RPMI8226 (cell line): ENCODE results near the gene RPTOR.
"Not testable (repeated sequence)": the region's sequence is repeated elsewhere in the genome, so short reads cannot be mapped to it uniquely, and the experiment has no call there.

Experiments used
- DNase-seq: peaks from one replicate; pipeline ENCODE4 v3.0.0-alpha.2; 2015

RPTOR gene

DNA sequence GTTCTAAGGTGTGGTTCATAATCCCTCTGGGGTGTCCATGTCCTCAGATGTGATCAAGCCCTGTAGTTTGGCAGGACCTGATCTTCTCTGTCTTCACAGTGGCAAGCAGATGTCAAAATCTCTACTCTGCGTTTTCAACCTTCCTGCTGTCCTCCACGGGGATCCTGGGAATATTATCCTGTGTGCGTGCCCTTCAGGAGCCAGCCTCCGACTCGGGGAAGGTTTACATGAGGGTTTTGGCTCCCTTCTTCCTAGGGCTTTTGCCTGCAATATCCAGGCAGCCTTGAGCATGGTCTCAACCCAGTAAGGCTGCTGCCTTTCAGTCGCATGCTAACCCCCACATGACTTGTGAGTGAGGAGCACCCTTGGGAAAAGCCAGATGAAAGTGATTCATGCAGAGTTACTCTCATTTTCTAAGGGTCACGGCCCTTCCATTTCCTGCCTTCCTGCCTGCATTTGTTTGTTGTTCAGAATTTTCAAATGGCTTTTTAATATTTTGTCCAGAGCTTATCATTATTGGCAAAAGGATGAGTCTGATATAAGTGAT is 244.8 kb downstream of the RPTOR start:
- DNase-seq, result no peak

- DNase-seq, result no peak
Observed at GRCh38 chr17:80790021-80790765, 245.6 kb downstream of the RPTOR start.

DNA sequence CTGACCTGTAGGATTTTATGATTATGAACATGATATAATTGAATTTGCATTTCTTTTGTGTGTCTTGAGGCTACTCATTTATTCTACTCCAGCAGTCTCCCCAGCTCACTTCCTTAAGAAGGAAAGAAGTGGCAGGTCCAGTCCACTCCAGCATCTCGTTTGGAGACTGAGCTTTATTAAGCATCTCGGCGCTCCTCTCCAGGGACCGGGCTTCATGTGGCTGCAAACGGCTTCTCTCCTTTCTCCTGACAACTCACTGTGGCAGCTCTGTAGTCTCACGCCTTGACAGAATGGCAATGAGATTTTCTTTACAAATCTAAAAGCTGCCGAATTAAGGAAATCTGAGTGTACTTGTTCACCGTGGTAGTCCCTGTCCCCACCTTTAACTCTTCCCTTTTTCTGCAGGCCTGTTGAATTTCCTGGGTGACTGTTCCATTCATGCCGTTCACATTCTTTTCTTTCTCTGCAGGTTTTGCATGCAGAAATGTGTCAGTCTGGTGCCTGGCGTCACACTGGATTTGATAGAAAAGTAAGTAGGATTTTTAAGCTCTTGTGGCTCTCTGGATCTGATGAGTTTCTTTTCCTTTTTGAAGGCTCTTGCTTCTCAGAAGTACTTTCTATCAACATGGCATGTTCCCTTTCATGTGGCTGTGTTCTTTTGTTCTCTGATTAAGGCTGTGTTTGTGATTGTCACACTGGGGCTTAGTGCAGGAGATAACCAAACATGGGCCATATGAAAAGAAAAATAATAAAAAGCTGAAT is 246.5 kb downstream of the RPTOR start:
- no peak for DNase-seq

- DNase-seq, result no peak
Observed at GRCh38 chr17:80791758-80792284, 247.2 kb downstream of the RPTOR start.

GRCh38 chr17:80792373-80792781 is 247.7 kb downstream of the RPTOR start:
- DNase-seq, result no peak

GRCh38 chr17:80793421-80793820 is 248.8 kb downstream of the RPTOR start:
- no peak for DNase-seq

- DNase-seq, result no peak
Observed at GRCh38 chr17:80793851-80794267, 249.2 kb downstream of the RPTOR start.

GRCh38 chr17:80794281-80795089 is 249.8 kb downstream of the RPTOR start:
- DNase-seq, result no peak

- no peak for DNase-seq
Observed at GRCh38 chr17:80795090-80795580, 250.5 kb downstream of the RPTOR start.

- no peak for DNase-seq
Observed at GRCh38 chr17:80795754-80796153, 251.1 kb downstream of the RPTOR start.

DNA sequence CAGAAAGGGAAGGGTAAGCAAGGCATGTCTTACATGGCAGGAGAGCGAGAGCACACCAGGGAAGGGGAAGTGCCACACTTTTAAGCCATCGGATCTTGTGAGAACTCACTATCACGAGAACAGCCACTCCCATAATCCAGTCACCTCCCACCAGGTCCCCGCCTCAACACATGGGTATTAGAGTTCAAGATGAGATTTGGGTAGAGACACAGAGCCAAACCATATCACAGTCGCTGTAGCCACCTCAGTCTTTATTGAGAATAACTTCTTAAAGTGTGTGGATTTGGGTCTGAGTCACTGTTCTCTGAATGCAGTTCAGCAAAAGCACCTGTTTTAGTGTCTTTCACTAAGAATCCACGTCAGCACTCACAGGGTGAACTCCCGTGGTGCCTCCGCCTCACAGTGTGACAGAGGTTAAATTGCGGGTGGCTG is 251.8 kb downstream of the RPTOR start:
- DNase-seq, result no peak

DNA sequence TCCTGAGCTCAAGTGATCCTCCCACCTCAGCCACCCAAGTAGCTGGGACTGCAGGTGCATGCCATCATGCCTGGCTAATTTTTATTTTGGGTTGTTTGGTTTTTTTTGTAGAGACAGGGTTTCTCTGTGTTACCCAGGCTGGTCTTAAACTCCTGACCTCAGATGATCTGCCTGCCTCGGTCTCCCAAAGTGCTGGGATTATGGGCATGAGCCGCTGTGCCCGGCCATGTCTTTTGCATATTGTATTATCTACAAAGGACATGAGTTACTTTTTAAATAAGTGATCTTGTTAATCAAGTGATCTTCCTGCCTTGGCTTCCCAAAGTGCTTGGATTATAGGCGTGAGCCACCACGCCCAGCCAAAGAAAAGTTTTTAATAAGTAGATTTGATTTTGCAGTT is 252.6 kb downstream of the RPTOR start:
- DNase-seq, result not testable (repeated sequence)

GRCh38 chr17:80797741-80798594 is 253.3 kb downstream of the RPTOR start:
- no peak for DNase-seq

DNA sequence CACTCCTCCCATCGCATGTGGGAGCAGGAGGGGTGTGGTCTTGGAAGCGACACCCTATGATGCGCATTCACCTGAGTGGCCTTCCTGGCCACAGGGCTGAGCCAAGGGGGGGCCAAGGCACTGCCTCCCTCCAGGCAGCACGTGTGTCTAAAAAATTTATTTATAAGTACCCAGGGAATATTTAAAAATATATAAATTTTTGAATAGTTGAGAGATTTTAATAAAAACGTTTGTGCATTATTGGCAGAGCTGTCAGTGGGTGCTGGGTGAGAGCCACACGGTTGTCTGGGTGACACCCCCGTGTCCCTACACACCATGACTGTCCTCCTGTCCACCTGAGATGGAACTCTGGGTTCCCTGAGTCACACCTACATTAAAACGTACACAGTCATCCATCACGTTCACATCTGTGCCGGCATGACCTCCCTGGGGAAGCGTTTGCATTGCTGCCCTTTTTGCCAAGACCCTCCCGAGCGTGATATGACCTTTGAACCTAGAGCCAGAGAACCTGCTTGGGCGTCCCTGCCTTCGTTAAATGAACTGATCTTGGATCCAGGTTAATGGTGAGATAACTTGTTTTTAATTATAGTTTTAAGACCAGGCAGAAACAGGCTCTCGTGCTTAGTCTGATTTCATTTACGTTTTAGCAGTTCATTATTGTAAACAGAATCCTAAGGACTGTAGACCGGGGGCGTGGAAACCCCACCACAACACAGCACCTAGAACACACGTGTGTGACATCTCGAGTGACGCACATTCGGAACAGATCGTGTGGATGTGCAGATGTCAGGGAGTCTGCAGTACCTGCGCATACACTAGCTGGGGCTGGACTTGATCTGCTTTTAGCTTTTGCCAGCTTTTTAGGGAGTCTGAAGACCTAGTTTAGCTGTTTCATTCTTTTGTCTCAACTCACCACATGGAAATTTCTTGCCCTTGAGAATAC is 254.2 kb downstream of the RPTOR start:
- no peak for DNase-seq

DNA sequence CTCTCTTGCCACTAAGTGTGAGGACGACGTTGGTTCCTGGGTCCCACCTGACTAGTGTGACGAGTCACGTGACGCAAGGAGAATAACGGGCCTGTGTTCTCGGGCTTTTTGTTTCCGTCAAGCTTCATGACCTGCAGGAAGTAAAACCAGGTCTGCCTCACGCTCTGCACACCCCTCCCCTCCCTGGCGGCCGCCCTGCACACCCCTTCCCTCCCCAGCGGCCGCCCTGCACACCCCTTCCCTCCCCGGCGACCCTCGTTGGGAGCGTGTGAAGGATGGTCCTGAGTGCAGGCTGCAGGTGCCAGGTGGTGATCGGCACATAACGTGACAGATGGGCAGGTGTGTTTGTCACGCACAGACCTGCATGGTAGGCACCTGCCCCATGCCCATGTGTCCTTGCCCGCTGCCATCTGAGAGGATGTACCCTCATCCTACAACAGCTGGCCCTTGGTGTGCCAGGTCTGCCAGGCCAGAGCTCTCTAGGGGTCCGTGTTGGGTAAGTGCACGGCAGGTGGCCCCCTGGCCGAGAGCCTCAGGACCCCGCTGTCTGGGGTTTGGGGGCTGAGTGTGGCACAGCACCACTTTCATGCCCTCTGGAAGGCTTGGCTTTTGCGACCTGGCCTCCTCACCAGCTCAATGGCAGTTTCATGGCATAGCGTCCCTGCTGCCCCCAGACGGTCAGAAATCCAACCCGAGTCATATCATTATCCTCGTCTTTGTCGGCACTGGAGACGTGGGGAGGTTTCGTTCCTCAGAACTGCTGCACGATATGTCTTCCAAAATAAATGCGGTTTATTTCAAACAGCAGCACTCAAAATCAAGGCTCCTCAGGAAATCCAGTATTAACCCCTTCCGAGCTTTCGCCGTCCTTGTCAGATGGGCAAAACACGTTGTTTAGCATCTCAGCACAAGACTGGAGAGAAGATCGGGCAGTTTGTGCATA is 255.2 kb downstream of the RPTOR start:
- DNase-seq, result no peak

- DNase-seq, result no peak
Observed at GRCh38 chr17:80800481-80801391, 256.1 kb downstream of the RPTOR start.

DNA sequence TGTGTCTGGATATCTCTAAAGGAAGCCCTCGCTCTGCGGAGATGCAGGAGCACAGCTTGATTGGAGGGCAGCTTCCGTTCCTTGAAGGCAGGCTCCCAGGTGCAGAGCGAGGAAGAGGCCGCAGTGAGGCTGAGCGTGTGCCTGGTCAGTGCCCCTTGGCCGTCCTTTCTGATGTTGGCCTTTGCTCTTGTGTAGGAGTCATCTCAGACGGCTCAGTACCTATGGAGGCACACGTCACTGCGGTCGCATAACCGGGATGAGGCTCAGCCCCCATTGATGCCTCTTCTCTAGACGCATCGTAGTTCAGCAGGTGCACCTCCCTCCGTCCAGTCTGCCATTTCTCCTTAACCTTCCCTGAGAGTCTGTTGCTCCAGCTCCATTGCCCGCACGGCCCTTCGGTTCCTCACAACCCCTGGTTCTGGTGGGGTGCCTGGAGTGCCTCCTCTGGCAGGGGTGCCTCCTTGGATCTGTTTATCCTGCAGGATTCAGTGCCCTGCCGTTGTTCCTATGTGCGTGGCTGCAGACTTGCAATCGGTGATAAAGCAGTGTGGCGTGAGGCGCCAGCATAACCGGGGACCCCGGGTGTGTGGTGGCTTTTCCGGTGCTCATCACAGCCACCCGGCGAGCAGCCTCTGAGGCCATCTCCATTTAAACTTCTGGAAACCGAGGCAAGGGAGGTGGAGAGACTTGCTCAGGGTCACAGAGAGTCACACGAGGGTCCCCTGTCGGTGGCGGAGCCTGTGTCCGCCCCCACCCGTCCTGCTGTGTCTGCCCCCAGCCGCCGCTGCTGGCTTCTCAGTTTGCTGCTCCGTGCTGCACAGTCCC is 258.2 kb downstream of the RPTOR start:
- DNase-seq, result no peak
